Mucosa of descending colon (tissue), 3 donors: ENCODE results near the gene MOB3B. TPM values are rescaled to one million over a fixed set of nuclear protein-coding genes. Genes with fewer than 3 reads are reported as not detected.

Experiments used
- ATAC-seq: fragments of 200-7000 bp; cut with Tn5 transposase; one replicate; pipeline ENCODE4 v1.9.1; 2020; ENCODE audit warnings: mild to moderate bottlenecking, moderate library complexity
- DNase-seq, 3 donors: peaks; one replicate each; pipeline ENCODE4 v3.0.0-alpha.2; 2020
- H3K36me3 ChIP-seq: fragments of 200-600 bp; one replicate; pipeline ENCODE4 v1.8.0; 2021; ENCODE audit warnings: low read depth, mild to moderate bottlenecking
- H3K4me1 ChIP-seq: fragments of 200-600 bp; one replicate; pipeline ENCODE4 v1.8.0; 2021; ENCODE audit warnings: low read depth, mild to moderate bottlenecking
- H3K4me3 ChIP-seq: fragments of 200-600 bp; one replicate; pipeline ENCODE4 v1.8.0; 2021; ENCODE audit warnings: mild to moderate bottlenecking
- H3K9me3 ChIP-seq: fragments of 200-600 bp; one replicate; pipeline ENCODE4 v1.8.0; 2021; ENCODE audit warnings: mild to moderate bottlenecking
- intact Hi-C, 2 donors: fragments of 100-400 bp; cut with DNase I in 1 of 2; cut with micrococcal nuclease in 1 of 2; formaldehyde crosslinking; loops; one replicate each; pipeline versions ENCODE4 v1.11.0 to v1.11.1; 2022; cut with DNase I, micrococcal nuclease
- total RNA-seq, 3 donors: library from RNA; stranded (reverse); fragmentation: NEBNext Ultra II Directional in 2 of 3; extraction: Animal tissue kit (Norgen Biotek cat#: 25700) in 2 of 3; gene quantifications; one replicate each; pipeline versions ENCODE4 v1.2.1 to v1.2.4, GENCODE V29; 2021 to 2023
- TF ChIP-seq, protein P1 (sequence below): fragments of 200-600 bp; IDR thresholded peaks from one replicate; pipeline ENCODE4 v1.8.0; 2022; ENCODE audit warnings: antibody characterized with exemption, mild to moderate bottlenecking
- donor health status: DM: no; HTN: no; CAD: no; lungs with moderate emphysema.
- donor health status: DM: no; HTN: no; CAD: no.
- donor health status: DM: no; HTN: yes; CAD: no.

The MOB3B gene
- total RNA-seq, 3 donors from 2014 or later = 34.6 to 57.5 (median 41.7) TPM

GRCh38 chr9:27436234-27436633, 93.4 kb downstream of the MOB3B start:
- intact Hi-C loops = no loop called here
- peak; percentile 73 for ATAC-seq
- peaks cover 10% of the 10 kb centered on the region for H3K4me1 ChIP-seq

DNA sequence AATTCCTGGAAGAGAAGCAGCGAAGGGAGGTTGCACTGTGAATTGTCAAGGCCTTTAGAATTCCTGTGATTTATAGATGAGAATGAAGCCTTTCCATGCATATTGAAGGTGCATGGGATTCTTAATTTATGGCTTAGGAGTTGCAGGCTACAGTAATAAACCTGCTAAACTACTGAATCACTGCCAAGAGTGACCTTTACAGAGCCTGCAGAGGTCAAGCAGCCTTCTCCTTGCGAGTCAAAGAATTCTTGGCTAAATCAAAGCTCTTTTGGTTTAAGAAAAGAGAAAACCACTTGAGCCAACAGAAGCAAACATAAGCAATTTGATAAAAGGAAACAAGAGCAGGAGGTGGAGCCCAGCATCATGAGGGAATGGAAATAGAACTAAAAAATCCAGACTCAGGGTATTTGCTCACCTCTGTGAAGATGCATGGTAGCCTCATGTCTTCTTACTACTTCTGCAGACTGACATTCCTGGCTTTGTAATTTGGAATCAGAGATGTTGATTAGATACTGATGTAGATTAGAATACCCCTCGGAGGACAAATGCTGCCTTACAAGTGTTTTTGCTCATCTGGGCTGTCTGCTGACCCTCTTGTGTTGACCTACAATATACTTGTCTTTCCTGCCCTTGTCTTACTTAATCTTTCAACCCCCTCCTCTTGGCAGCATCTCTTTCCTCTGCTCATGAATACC, 95.8 kb downstream of the MOB3B start:
- intact Hi-C loops = no loop called here
- ATAC-seq = peak; percentile 29
- peaks cover 16% of the 10 kb centered on the region for H3K4me1 ChIP-seq
- TF ChIP-seq, protein P1, sequence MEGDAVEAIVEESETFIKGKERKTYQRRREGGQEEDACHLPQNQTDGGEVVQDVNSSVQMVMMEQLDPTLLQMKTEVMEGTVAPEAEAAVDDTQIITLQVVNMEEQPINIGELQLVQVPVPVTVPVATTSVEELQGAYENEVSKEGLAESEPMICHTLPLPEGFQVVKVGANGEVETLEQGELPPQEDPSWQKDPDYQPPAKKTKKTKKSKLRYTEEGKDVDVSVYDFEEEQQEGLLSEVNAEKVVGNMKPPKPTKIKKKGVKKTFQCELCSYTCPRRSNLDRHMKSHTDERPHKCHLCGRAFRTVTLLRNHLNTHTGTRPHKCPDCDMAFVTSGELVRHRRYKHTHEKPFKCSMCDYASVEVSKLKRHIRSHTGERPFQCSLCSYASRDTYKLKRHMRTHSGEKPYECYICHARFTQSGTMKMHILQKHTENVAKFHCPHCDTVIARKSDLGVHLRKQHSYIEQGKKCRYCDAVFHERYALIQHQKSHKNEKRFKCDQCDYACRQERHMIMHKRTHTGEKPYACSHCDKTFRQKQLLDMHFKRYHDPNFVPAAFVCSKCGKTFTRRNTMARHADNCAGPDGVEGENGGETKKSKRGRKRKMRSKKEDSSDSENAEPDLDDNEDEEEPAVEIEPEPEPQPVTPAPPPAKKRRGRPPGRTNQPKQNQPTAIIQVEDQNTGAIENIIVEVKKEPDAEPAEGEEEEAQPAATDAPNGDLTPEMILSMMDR = no peak
- H3K36me3 ChIP-seq = no peaks in the 10 kb centered on the region
- DNase-seq = no peak
- H3K9me3 ChIP-seq = no peaks in the 10 kb centered on the region
- H3K4me3 ChIP-seq = no peak overlapping the region

More at GRCh38 chr9:27436234-27436633, 93.4 kb downstream of the MOB3B start:
- no peaks in the 10 kb centered on the region for H3K36me3 ChIP-seq
- H3K9me3 ChIP-seq = no peaks in the 10 kb centered on the region
- TF ChIP-seq, protein P1 = no peak
- no peak overlapping the region for H3K4me3 ChIP-seq
- no peak for DNase-seq

DNA sequence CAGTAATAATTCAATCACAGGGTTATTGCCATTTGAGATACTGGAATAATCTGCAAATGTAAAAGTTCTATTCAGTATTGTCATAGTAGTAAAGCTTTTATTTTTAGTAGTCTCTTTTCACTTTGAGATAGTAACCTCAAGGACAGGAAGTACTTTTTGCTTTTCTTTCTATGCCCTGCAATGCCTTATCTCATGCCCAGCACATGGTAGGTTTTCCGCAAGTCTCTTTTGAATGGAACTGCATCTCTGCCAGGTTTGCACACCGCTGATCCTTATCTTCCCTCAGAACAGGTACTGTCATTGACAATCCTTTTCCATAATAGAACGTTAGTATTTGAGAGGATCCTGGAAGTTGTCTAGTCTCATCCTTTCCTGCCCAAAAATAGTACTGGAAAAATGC, 97.3 kb downstream of the MOB3B start:
- peaks cover 16% of the 10 kb centered on the region for H3K4me1 ChIP-seq
- H3K36me3 ChIP-seq = no peaks in the 10 kb centered on the region
- intact Hi-C loops = no loop called here

GRCh38 chr9:27431543-27432147, 98.0 kb downstream of the MOB3B start:
- peaks cover 13% of the 10 kb centered on the region for H3K4me1 ChIP-seq
- no peak overlapping the region for H3K4me3 ChIP-seq
- H3K9me3 ChIP-seq = no peaks in the 10 kb centered on the region
- ATAC-seq = no peak
- no peaks in the 10 kb centered on the region for H3K36me3 ChIP-seq
- DNase-seq = no peak
- intact Hi-C loops = no loop called here
- TF ChIP-seq, protein P1 = no peak

More for the DNA sequence above, 97.3 kb downstream of the MOB3B start:
- DNase-seq (no peak), ATAC-seq (no peak)
- no peak overlapping the region for H3K4me3 ChIP-seq
- TF ChIP-seq, protein P1 = no peak
- H3K9me3 ChIP-seq = no peaks in the 10 kb centered on the region

- DNase-seq = no peak
- no peak overlapping the region for H3K4me3 ChIP-seq
- no peaks in the 10 kb centered on the region for H3K9me3 ChIP-seq
- ATAC-seq = no peak
- intact Hi-C loops = no loop called here
- peaks cover 13% of the 10 kb centered on the region for H3K4me1 ChIP-seq
- no peaks in the 10 kb centered on the region for H3K36me3 ChIP-seq
- TF ChIP-seq, protein P1 = no peak
Measured at GRCh38 chr9:27430750-27431535, 98.7 kb downstream of the MOB3B start.
